Lower lobe of right lung (tissue), 2 donors: ENCODE results near the gene P4HB. TPM values are rescaled to one million over a fixed set of nuclear protein-coding genes. Genes with fewer than 3 reads are reported as not detected.

Experiments
- ATAC-seq, 2 donors: fragments of 200-7000 bp; cut with Tn5 transposase; one replicate each; pipeline ENCODE4 v1.9.1; 2020 to 2022; ENCODE audit warnings: mild to moderate bottlenecking in 2 of 2, moderate library complexity in 2 of 2
- DNase-seq: peaks from one replicate; pipeline ENCODE4 v3.0.0-alpha.2; 2020
- H3K27ac ChIP-seq: fragments of 200-600 bp; one replicate; pipeline ENCODE4 v1.8.0; 2022
- H3K27me3 ChIP-seq: fragments of 200-600 bp; one replicate; pipeline ENCODE4 v1.8.0; 2022; ENCODE audit warnings: low read depth
- H3K36me3 ChIP-seq: fragments of 200-600 bp; one replicate; pipeline ENCODE4 v1.8.0; 2022; ENCODE audit warnings: mild to moderate bottlenecking
- H3K4me1 ChIP-seq: fragments of 200-600 bp; one replicate; pipeline ENCODE4 v1.8.0; 2022
- H3K4me3 ChIP-seq: fragments of 200-600 bp; one replicate; pipeline ENCODE4 v1.8.0; 2022; ENCODE audit warnings: mild to moderate bottlenecking
- H3K9me3 ChIP-seq: fragments of 200-600 bp; one replicate; pipeline ENCODE4 v1.8.0; 2022
- CTCF ChIP-seq: fragments of 200-600 bp; IDR thresholded peaks from one replicate; pipeline ENCODE4 v1.8.0; 2022; ENCODE audit warnings: antibody characterized with exemption, mild to moderate bottlenecking
- intact Hi-C: fragments of 100-400 bp; cut with DNase I; formaldehyde crosslinking; loops from one replicate; pipeline ENCODE4 v1.11.0; 2022
- long read RNA-seq: library from polyadenylated mRNA; unstranded; transcript quantifications from one replicate; pipeline ENCODE4 v2.0.0, GENCODE V29; 2021
- total RNA-seq: library from RNA; stranded (reverse); fragmentation: NEBNext Ultra II Directional; extraction: Animal tissue kit (Norgen Biotek cat#: 25700); gene quantifications from one replicate; pipeline ENCODE4 v1.2.1, GENCODE V29; 2021
- donor health status: DM: no; HTN: yes; CAD: no; lungs with severe emphysema.

The P4HB gene
- total RNA-seq, result 432 TPM
- long read RNA-seq, transcript P4HB-210 (5 exons, 765 nt), result minor isoform, 19 of 1,250 reads
- long read RNA-seq, transcript P4HB-201 (11 exons, 2,603 nt), result major isoform, 1,057 of 1,250 reads
- long read RNA-seq, partial matches to known transcripts, result 80 of 1,250 reads
- long read RNA-seq, other reads (novel, unspliced or antisense), result 84 of 1,250 reads

GRCh38 chr17:81859906-81860755 is at the start of gene P4HB:
Gene P4HB (minus strand): TSS chr17:81860535. CDS start chr17:81860471, 64 bp downstream.
- Histone ChIP-seq H3K36me3 (peaks cover 60% of the 10 kb centered on the region), H3K4me3 (peak within 1 kb of the TSS; percentile 98), H3K27ac (peak within 1 kb of the TSS; percentile 97), H3K9me3 (no peaks in the 10 kb centered on the region), H3K4me1 (peaks cover 51% of the 10 kb centered on the region), H3K27me3 (no peaks in the 10 kb centered on the region)
- DNase-seq, result no peak
- peak in 1 of 2 donors; percentile 0 for ATAC-seq
- intact Hi-C loops, result no loop called here
- no peak for TF ChIP-seq CTCF

GRCh38 chr17:81909231-81909630 is 48.9 kb upstream of the P4HB start:
- H3K4me1 ChIP-seq, result peaks cover 15% of the 10 kb centered on the region
- DNase-seq, result no peak
- intact Hi-C loops, result no loop called here
- no peaks in the 10 kb centered on the region for H3K27me3 ChIP-seq
- peaks cover 65% of the 10 kb centered on the region for H3K36me3 ChIP-seq
- H3K9me3 ChIP-seq, result no peaks in the 10 kb centered on the region
- no peak overlapping the region for H3K27ac ChIP-seq
- TF ChIP-seq CTCF, result no peak
- H3K4me3 ChIP-seq, result no peak overlapping the region
- no peak for ATAC-seq

GRCh38 chr17:81908793-81909192 is 48.5 kb upstream of the P4HB start:
- Histone ChIP-seq H3K27me3 (no peaks in the 10 kb centered on the region), H3K27ac (no peak overlapping the region), H3K36me3 (peaks cover 60% of the 10 kb centered on the region), H3K4me1 (peaks cover 15% of the 10 kb centered on the region), H3K4me3 (no peak overlapping the region), H3K9me3 (no peaks in the 10 kb centered on the region)
- TF ChIP-seq CTCF, result no peak
- no peak for ATAC-seq
- DNase-seq, result no peak
- intact Hi-C loops, result no loop called here

GRCh38 chr17:81907219-81908145 is 47.1 kb upstream of the P4HB start:
- peaks cover 47% of the 10 kb centered on the region for H3K36me3 ChIP-seq
- intact Hi-C loops, result no loop called here
- DNase-seq (no peak), ATAC-seq (no peak)
- peaks cover 20% of the 10 kb centered on the region for H3K4me1 ChIP-seq
- H3K27ac ChIP-seq, result no peak overlapping the region
- H3K27me3 ChIP-seq, result no peaks in the 10 kb centered on the region
- no peak overlapping the region for H3K4me3 ChIP-seq
- H3K9me3 ChIP-seq, result no peaks in the 10 kb centered on the region
- TF ChIP-seq CTCF, result no peak

GRCh38 chr17:81906476-81907218 is 46.3 kb upstream of the P4HB start:
- H3K36me3 ChIP-seq, result peaks cover 40% of the 10 kb centered on the region
- no peak overlapping the region for H3K4me3 ChIP-seq
- intact Hi-C loops, result no loop called here
- TF ChIP-seq CTCF, result no peak
- H3K27ac ChIP-seq, result no peak overlapping the region
- peaks cover 2% of the 10 kb centered on the region for H3K27me3 ChIP-seq
- DNase-seq, result no peak
- peaks cover 21% of the 10 kb centered on the region for H3K4me1 ChIP-seq
- no peaks in the 10 kb centered on the region for H3K9me3 ChIP-seq
- no peak for ATAC-seq
